Endothelial cell of umbilical vein (primary cell): ENCODE data around the gene ARID2. TPM values are rescaled to one million over a fixed set of nuclear protein-coding genes. Genes with fewer than 3 reads are reported as not detected.

Source experiments
- BruUV-seq: library from RNA; stranded (reverse); fragments of 400-500 nt; replicated peaks from 2 replicates; lab custom pipeline; 2021; lab: Mats Ljungman, UMichigan
- CTCF ChIA-PET: fragments of 300-600, 350-600 bp; sonication (Branson Sonifier 250); formaldehyde crosslinking; loops from one replicate; lab custom pipeline; 2021; ENCODE audit warnings: antibody characterized with exemption, inconsistent platforms; lab: Charles Lee
- POLR2A ChIA-PET: fragments of 300-600, 350-600 bp; sonication (Branson Sonifier 250); formaldehyde crosslinking; loops from one replicate; lab custom pipeline; 2021; ENCODE audit warnings: antibody characterized with exemption, inconsistent platforms; lab: Charles Lee
- DNase-seq: peaks from one replicate; pipeline ENCODE4 v3.0.0-alpha.2; 2011; ENCODE audit warnings: low read depth, low spot score
- FAIRE-seq: peaks from 2 replicates; lab custom pipeline; 2011; peaks lifted over from hg19 to GRCh38; lab: Jason Lieb, UNC
- H2AFZ ChIP-seq: 2 replicates; pipeline ENCODE4 v1.6.0; 2012; ENCODE audit warnings: low read depth, low read length, control low read depth, inconsistent platforms
- H3K27ac ChIP-seq: 2 replicates; pipeline ENCODE4 v1.5.1; 2011; ENCODE audit warnings: low read depth, mild to moderate bottlenecking, control low read depth, low read length, moderate library complexity; ENCODE audit not compliant: insufficient read depth
- H3K27me3 ChIP-seq, 2 experiments: 2 replicates each; pipeline versions ENCODE4 v1.6.0 to v1.6.1; 2011; ENCODE audit warnings: low read length in 2 of 2, mixed read lengths in 1 of 2; ENCODE audit not compliant: control insufficient read depth in 2 of 2, insufficient read depth in 2 of 2
- H3K36me3 ChIP-seq, 2 experiments: 2 replicates in 1 of 2; 3 replicates in 1 of 2; pipeline ENCODE4 v1.5.1; 2011; ENCODE audit warnings: low read length in 2 of 2, mild to moderate bottlenecking in 1 of 2, moderate library complexity in 1 of 2; ENCODE audit not compliant: control insufficient read depth in 2 of 2, insufficient read depth in 2 of 2; ENCODE audit errors: extremely low read depth in 1 of 2
- H3K4me1 ChIP-seq: 3 replicates; pipeline ENCODE4 v1.5.1; 2011; ENCODE audit warnings: mild to moderate bottlenecking, low read length; ENCODE audit not compliant: control insufficient read depth, insufficient read depth; ENCODE audit errors: extremely low read depth
- H3K4me2 ChIP-seq: 2 replicates; pipeline ENCODE4 v1.6.1; 2011; ENCODE audit warnings: low read length, control low read depth, mixed read lengths; ENCODE audit not compliant: insufficient read depth
- H3K4me3 ChIP-seq, 3 experiments: fragments of 200-600 bp in 1 of 3; sonication (generic), shearing (Covaris generic) in 1 of 3; replicated peaks in 1 of 3; 2 replicates each; pipeline ENCODE4 v1.5.1; 2011 to 2016; ENCODE audit warnings: control low read depth in 3 of 3, low read length in 3 of 3, mild to moderate bottlenecking in 2 of 3, inconsistent platforms in 1 of 3, low read depth in 1 of 3, moderate library complexity in 1 of 3; ENCODE audit not compliant: insufficient read depth in 1 of 3
- H3K79me2 ChIP-seq: 2 replicates; pipeline ENCODE4 v1.6.0; 2012; ENCODE audit warnings: low read length, inconsistent platforms; ENCODE audit not compliant: control insufficient read depth, insufficient read depth
- H3K9ac ChIP-seq: replicated peaks from 2 replicates; pipeline ENCODE3; 2011; ENCODE audit warnings: low read length, control low read depth; ENCODE audit not compliant: insufficient read depth; ENCODE audit errors: extremely low read depth
- H3K9me1 ChIP-seq: replicated peaks from 3 replicates; pipeline ENCODE4 v1.6.0; 2011; ENCODE audit warnings: mild to moderate bottlenecking, low read length; ENCODE audit not compliant: control insufficient read depth, insufficient read depth; ENCODE audit errors: extremely low read depth
- H3K9me3 ChIP-seq: replicated peaks from 2 replicates; pipeline ENCODE4 v1.5.1; 2012; ENCODE audit warnings: low read length, inconsistent platforms; ENCODE audit not compliant: control insufficient read depth, insufficient read depth
- H4K20me1 ChIP-seq: replicated peaks from 2 replicates; pipeline ENCODE3; 2011; ENCODE audit warnings: mild to moderate bottlenecking, low read length; ENCODE audit not compliant: control insufficient read depth, insufficient read depth; ENCODE audit errors: extremely low read depth
- CTCF ChIP-seq, 2 donors: IDR thresholded peaks; 1 replicate in 1 of 2; 2 replicates in 1 of 2; pipeline ENCODE4 v1.5.1; 2011; ENCODE audit warnings: low read length in 2 of 2, mild to moderate bottlenecking in 2 of 2, moderate library complexity in 2 of 2, control low read depth in 1 of 2, inconsistent platforms in 1 of 2, low read depth in 1 of 2; ENCODE audit not compliant: insufficient read depth in 1 of 2; ENCODE audit errors: extremely low read depth in 1 of 2
- EZH2 ChIP-seq: IDR thresholded peaks from 2 replicates; pipeline ENCODE4 v1.6.1; 2012; ENCODE audit warnings: borderline replicate concordance, low read depth, mild to moderate bottlenecking, moderate library complexity, low read length, inconsistent platforms; ENCODE audit not compliant: severe bottlenecking
- GATA2 ChIP-seq: IDR thresholded peaks from 2 replicates; pipeline ENCODE4 v1.7.0; 2011; ENCODE audit warnings: low read depth, mild to moderate bottlenecking, moderate library complexity, mixed read lengths, low read length; ENCODE audit not compliant: insufficient read length, insufficient read depth
- JUN ChIP-seq: IDR thresholded peaks from 2 replicates; pipeline ENCODE4 v1.6.1; 2011; ENCODE audit warnings: borderline replicate concordance, low read depth; ENCODE audit not compliant: insufficient read length, insufficient read depth
- POLR2A ChIP-seq: IDR thresholded peaks from 2 replicates; pipeline ENCODE4 v1.6.1; 2012; ENCODE audit warnings: low read depth, mild to moderate bottlenecking, control low read depth, low read length
- dilution Hi-C: fragments of 300-500 bp; cut with MboI; formaldehyde crosslinking; loops from one replicate; pipeline ENCODE4 v1.15.0; 2019; ENCODE audit warnings: low sequenced_read_pairs; ENCODE audit not compliant: extremely low pct_ligation_motif_present
- intact Hi-C: fragments of 100-400 bp; cut with micrococcal nuclease; formaldehyde crosslinking; loops from one replicate; pipeline ENCODE4 v1.10.0; 2022
- polyA plus RNA-seq, 4 experiments: library from polyadenylated mRNA; depleted of rRNA in 3 of 4; stranded (reverse) in 3 of 4; unstranded in 1 of 4; fragments of >200 nt; gene quantifications; 2 replicates each; pipeline versions ENCODE4 v1.2.1 to v1.2.3, GENCODE V29; 2011 to 2012; ENCODE audit warnings: missing spikeins in 1 of 4
- total RNA-seq: library from RNA; stranded (reverse); gene quantifications from 2 replicates; pipeline ENCODE4 v1.2.3, GENCODE V29; 2021

ARID2 gene
- total and polyA plus RNA-seq, 2 donors (not counting 3 experiments of a cell fraction or from before 2014, with no cell fraction given), result 10.8 to 26.7 TPM

GRCh38 chr12:45745861-45746277 is 16.4 kb downstream of the ARID2 start:
- no peak overlapping the region for H2AFZ ChIP-seq
- H3K9ac ChIP-seq, result no peak overlapping the region
- DNase-seq, result peak; percentile 22
- H4K20me1 ChIP-seq, result no peaks in the 10 kb centered on the region
- H3K27me3 ChIP-seq, result no peaks in the 10 kb centered on the region
- POLR2A ChIA-PET, result no interaction called here
- peak; percentile 5 to 16 for TF ChIP-seq CTCF (IDR thresholded peaks at IDR 0.05; ENCODE audit: extremely low read depth in 1 of 2, insufficient read depth in 1 of 2, low read depth in 1 of 2, low read length in 2 of 2)
- TF ChIP-seq GATA2, result no peak
- no peak overlapping the region for H3K4me2 ChIP-seq
- H3K9me3 ChIP-seq, result no peaks in the 10 kb centered on the region
- BruUV-seq, result no TSS peak
- H3K79me2 ChIP-seq, result peaks cover 70% of the 10 kb centered on the region
- H3K36me3 ChIP-seq, result no peaks in the 10 kb centered on the region
- intact Hi-C loops (loop anchor here (1.0 kb wide), 1 partner anchor 202 kb away; no protein-coding TSS in a partner anchor), dilution Hi-C loops (no loop called here)
- no peak overlapping the region for H3K4me3 ChIP-seq
- CTCF ChIA-PET, result interaction anchor here (0.6 to 7.3 kb wide), 21 partner anchors 9 to 670 kb away, joined by 3 to 122 read pairs (median 4); partner anchors contain the start of genes ANO6 and ARID2
- no peak for FAIRE-seq
- no peaks in the 10 kb centered on the region for H3K9me1 ChIP-seq
- no peak overlapping the region for H3K27ac ChIP-seq
- H3K4me1 ChIP-seq, result no peaks in the 10 kb centered on the region

- DNase-seq (no peak), FAIRE-seq (no peak)
- Histone ChIP-seq H2AFZ (no peak overlapping the region), H3K79me2 (peaks cover 50% of the 10 kb centered on the region), H3K27me3 (no peaks in the 10 kb centered on the region), H3K27ac (no peak overlapping the region), H4K20me1 (no peaks in the 10 kb centered on the region), H3K4me2 (no peak overlapping the region), H3K36me3 (no peaks in the 10 kb centered on the region), H3K4me3 (no peak overlapping the region), H3K9me1 (no peaks in the 10 kb centered on the region), H3K4me1 (no peaks in the 10 kb centered on the region), H3K9me3 (no peaks in the 10 kb centered on the region), H3K9ac (no peak overlapping the region)
- intact Hi-C loops, result no loop called here
- dilution Hi-C loops, result no loop called here
- ChIA-PET CTCF (interaction anchor here (0.6 to 1.5 kb wide), 5 partner anchors 11 to 586 kb away, joined by 3 to 9 read pairs (median 3); no protein-coding TSS in a partner anchor), POLR2A (no interaction called here)
- TF ChIP-seq EZH2, result no peak
- TF ChIP-seq POLR2A, result no peak
- no peak for TF ChIP-seq JUN
- no TSS peak for BruUV-seq
Measured at GRCh38 chr12:45756666-45757065, 27.2 kb downstream of the ARID2 start.
